ENCODE measurements around the gene SHC2. TPM values are rescaled to one million over a fixed set of nuclear protein-coding genes. Genes with fewer than 3 reads are reported as not detected.

The SHC2 gene
- total and polyA plus RNA-seq, 2 donors (not counting 3 experiments of a cell fraction or from before 2014, with no cell fraction given) = 7.5 to 11.8 TPM

GRCh38 chr19:367963-368629, 92.7 kb downstream of the SHC2 start:
- no peaks in the 10 kb centered on the region for H4K20me1 ChIP-seq (replicated peaks; ENCODE audit: control insufficient read depth, extremely low read depth, insufficient read depth, low read length)
- no TSS peak for BruUV-seq (replicated peaks)
- TF ChIP-seq CTCF (IDR thresholded peaks at IDR 0.05; ENCODE audit: extremely low read depth in 1 of 2, insufficient read depth in 1 of 2, low read depth in 1 of 2, low read length in 2 of 2) = no peak
- no peak for TF ChIP-seq MAX (IDR thresholded peaks at IDR 0.05; ENCODE audit: insufficient read depth, insufficient read length)
- no peak for TF ChIP-seq GATA2 (IDR thresholded peaks at IDR 0.05; ENCODE audit: insufficient read depth, insufficient read length, low read depth, low read length)
- no peak for TF ChIP-seq FOS (IDR thresholded peaks at IDR 0.05; ENCODE audit: borderline replicate concordance, insufficient read depth, low read length)
- TF ChIP-seq EZH2 (IDR thresholded peaks at IDR 0.05; ENCODE audit: borderline replicate concordance, low read depth, low read length, severe bottlenecking) = no peak
- TF ChIP-seq POLR2A (IDR thresholded peaks at IDR 0.05; ENCODE audit: low read depth, low read length) = no peak
- TF ChIP-seq JUN (IDR thresholded peaks at IDR 0.05; ENCODE audit: borderline replicate concordance, insufficient read depth, insufficient read length, low read depth) = no peak
- TF ChIP-seq POLR2AphosphoS5 (IDR thresholded peaks at IDR 0.05; ENCODE audit: insufficient read depth, low read depth, low read length) = no peak
- TF ChIP-seq MYC (IDR thresholded peaks at IDR 0.05; ENCODE audit: low read depth, low read length) = no peak
- no peak overlapping the region for H3K4me2 ChIP-seq (ENCODE audit: insufficient read depth, low read length)
- CTCF ChIA-PET = no interaction called here
- H3K4me1 ChIP-seq (ENCODE audit: control insufficient read depth, extremely low read depth, insufficient read depth, low read length) = no peaks in the 10 kb centered on the region
- H3K36me3 ChIP-seq (ENCODE audit: control insufficient read depth in 2 of 2, extremely low read depth in 1 of 2, insufficient read depth in 2 of 2, low read length in 2 of 2) = no peaks in the 10 kb centered on the region
- FAIRE-seq (no peak), DNase-seq (ENCODE audit: low read depth, low spot score) (no peak)
- H3K27ac ChIP-seq (ENCODE audit: insufficient read depth, low read depth, low read length) = no peak overlapping the region
- dilution Hi-C loops (cut with MboI; ENCODE audit: extremely low pct_ligation_motif_present, low sequenced_read_pairs) = no loop called here
- no peaks in the 10 kb centered on the region for H3K9me3 ChIP-seq (replicated peaks; ENCODE audit: control insufficient read depth, insufficient read depth, low read length)
- POLR2A ChIA-PET = no interaction called here
- H3K9me1 ChIP-seq (replicated peaks; ENCODE audit: control insufficient read depth, extremely low read depth, insufficient read depth, low read length) = no peaks in the 10 kb centered on the region
- intact Hi-C loops (cut with micrococcal nuclease) = no loop called here
- no peaks in the 10 kb centered on the region for H3K79me2 ChIP-seq (ENCODE audit: control insufficient read depth, insufficient read depth, low read length)
- H3K27me3 ChIP-seq (ENCODE audit: control insufficient read depth in 2 of 2, insufficient read depth in 2 of 2, low read length in 2 of 2) = peaks cover 0 to 4% of the 10 kb centered on the region in 2 experiments
- H3K4me3 ChIP-seq (replicated peaks in 1 of 3; ENCODE audit: insufficient read depth in 1 of 3, low read depth in 1 of 3, low read length in 3 of 3) = no peak overlapping the region
- H3K9ac ChIP-seq (replicated peaks; ENCODE audit: extremely low read depth, insufficient read depth, low read length) = no peak overlapping the region
- no peak overlapping the region for H2AFZ ChIP-seq (ENCODE audit: low read depth, low read length)

All from endothelial cell of umbilical vein (primary cell).